ENCODE measurements around the gene SEPTIN8.
A peak's percentile ranks its signal among the peaks of the same experiment; 100 is the strongest.

Gene SEPTIN8

DNA sequence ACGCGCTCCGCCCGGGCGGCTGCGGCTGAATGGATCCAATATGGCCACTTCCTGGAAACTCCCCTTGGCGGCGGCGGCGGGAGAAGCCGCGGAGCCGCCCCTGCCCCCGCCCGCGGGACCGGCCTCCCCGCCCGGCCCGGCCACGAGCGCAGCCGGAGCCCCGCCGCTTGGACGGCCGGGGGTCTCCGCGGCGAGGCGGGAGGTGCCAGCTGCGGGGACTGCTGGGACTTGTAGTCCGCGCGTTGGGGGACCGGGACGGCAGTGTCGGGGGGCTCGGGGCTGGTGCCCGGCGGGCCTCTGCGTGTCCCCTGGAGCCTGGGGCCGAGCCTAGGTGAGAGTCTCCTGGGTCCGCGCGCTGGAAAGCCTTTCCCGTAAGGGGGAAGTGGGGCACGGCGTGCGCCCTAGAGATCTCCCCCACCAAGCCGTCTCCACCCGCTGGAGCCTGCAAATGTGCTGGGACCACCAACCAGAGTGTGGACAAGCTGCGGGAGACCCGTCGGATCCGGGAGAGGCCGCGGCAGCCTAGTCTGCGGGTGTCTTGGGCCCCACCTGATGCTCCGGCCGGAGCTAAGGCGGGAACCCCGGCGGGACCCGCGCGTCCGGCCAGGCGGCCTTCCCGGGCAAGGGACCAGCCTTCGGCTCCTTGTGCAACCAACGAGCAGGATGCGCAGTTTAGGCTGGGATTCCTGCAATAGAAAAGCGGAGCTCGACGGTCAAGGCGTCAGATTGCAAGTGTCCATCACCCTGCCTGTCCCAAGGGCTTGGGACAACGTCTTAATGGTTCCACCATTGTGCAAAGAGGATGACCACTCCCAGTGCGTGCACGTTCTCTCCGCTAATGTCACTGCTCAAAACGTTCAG lies at the start of gene SEPTIN8:
TSS of gene SEPTIN8 (minus strand) at position 31 of the 861 bp plus-strand sequence. CDS start 102 bp downstream, outside the sequence.
- Histone ChIP-seq H3F3A (ENCODE audit: insufficient read depth) (no peaks in the 10 kb centered on the region), H3K4me3 (ENCODE audit: insufficient read depth, low read length, poor library complexity, severe bottlenecking) (no peak within 1 kb of the TSS), H4K20me1 (ENCODE audit: low read depth, low read length) (no peaks in the 10 kb centered on the region), H3K4me2 (ENCODE audit: low read depth, low read length, poor library complexity, severe bottlenecking) (peak within 1 kb of the TSS; percentile 28), H3K79me2 (ENCODE audit: insufficient read depth, low read length) (no peaks in the 10 kb centered on the region), H3K9ac (ENCODE audit: low read length) (no peak within 1 kb of the TSS; the same call in 1 of the 2 replicates), H3K27me3 (ENCODE audit: low read length) (no peaks in the 10 kb centered on the region), H3K9me2 (replicated peaks; ENCODE audit: insufficient read depth, low read length) (no peaks in the 10 kb centered on the region), H3K27ac (ENCODE audit: low read depth, low read length) (no peak within 1 kb of the TSS), H3K9me3 (ENCODE audit: insufficient read depth, low read length) (no peaks in the 10 kb centered on the region), H2AFZ (ENCODE audit: low read depth, low read length, severe bottlenecking) (no peak within 1 kb of the TSS), H3K36me3 (ENCODE audit: low read length) (no peaks in the 10 kb centered on the region)
- no peak for TF ChIP-seq EZH2phosphoT487 (conservative IDR thresholded peaks at IDR 0.05; ENCODE audit: low read length)
- TF ChIP-seq, protein P1, sequence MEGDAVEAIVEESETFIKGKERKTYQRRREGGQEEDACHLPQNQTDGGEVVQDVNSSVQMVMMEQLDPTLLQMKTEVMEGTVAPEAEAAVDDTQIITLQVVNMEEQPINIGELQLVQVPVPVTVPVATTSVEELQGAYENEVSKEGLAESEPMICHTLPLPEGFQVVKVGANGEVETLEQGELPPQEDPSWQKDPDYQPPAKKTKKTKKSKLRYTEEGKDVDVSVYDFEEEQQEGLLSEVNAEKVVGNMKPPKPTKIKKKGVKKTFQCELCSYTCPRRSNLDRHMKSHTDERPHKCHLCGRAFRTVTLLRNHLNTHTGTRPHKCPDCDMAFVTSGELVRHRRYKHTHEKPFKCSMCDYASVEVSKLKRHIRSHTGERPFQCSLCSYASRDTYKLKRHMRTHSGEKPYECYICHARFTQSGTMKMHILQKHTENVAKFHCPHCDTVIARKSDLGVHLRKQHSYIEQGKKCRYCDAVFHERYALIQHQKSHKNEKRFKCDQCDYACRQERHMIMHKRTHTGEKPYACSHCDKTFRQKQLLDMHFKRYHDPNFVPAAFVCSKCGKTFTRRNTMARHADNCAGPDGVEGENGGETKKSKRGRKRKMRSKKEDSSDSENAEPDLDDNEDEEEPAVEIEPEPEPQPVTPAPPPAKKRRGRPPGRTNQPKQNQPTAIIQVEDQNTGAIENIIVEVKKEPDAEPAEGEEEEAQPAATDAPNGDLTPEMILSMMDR (IDR thresholded peaks at IDR 0.05; ENCODE audit: insufficient read depth, low read length, poor library complexity, severe bottlenecking) = no peak

GRCh38 chr5:132826424-132827082 lies 49.5 kb upstream of the SEPTIN8 start:
- no peaks in the 10 kb centered on the region for H3F3A ChIP-seq (ENCODE audit: insufficient read depth)
- TF ChIP-seq EZH2phosphoT487 (conservative IDR thresholded peaks at IDR 0.05; ENCODE audit: low read length) = no peak
- TF ChIP-seq, protein P1 (IDR thresholded peaks at IDR 0.05; ENCODE audit: insufficient read depth, low read length, poor library complexity, severe bottlenecking) = no peak
- H3K9me3 ChIP-seq (ENCODE audit: insufficient read depth, low read length) = no peaks in the 10 kb centered on the region
- H3K9ac ChIP-seq (ENCODE audit: low read length) = no peak overlapping the region
- no peaks in the 10 kb centered on the region for H4K20me1 ChIP-seq (ENCODE audit: low read depth, low read length)
- no peak overlapping the region for H3K4me2 ChIP-seq (ENCODE audit: low read depth, low read length, poor library complexity, severe bottlenecking)
- no peak overlapping the region for H3K27ac ChIP-seq (ENCODE audit: low read depth, low read length)
- no peak overlapping the region for H2AFZ ChIP-seq (ENCODE audit: low read depth, low read length, severe bottlenecking)
- H3K4me3 ChIP-seq (ENCODE audit: insufficient read depth, low read length, poor library complexity, severe bottlenecking) = no peak overlapping the region
- H3K79me2 ChIP-seq (ENCODE audit: insufficient read depth, low read length) = no peaks in the 10 kb centered on the region
- H3K9me2 ChIP-seq (replicated peaks; ENCODE audit: insufficient read depth, low read length) = no peaks in the 10 kb centered on the region
- no peaks in the 10 kb centered on the region for H3K36me3 ChIP-seq (ENCODE audit: low read length)
- H3K27me3 ChIP-seq (ENCODE audit: low read length) = no peaks in the 10 kb centered on the region

- Histone ChIP-seq H3K9ac (ENCODE audit: low read length) (no peak overlapping the region), H3K4me3 (ENCODE audit: insufficient read depth, low read length, poor library complexity, severe bottlenecking) (no peak overlapping the region), H3K4me2 (ENCODE audit: low read depth, low read length, poor library complexity, severe bottlenecking) (no peak overlapping the region), H3K36me3 (ENCODE audit: low read length) (no peaks in the 10 kb centered on the region), H3K27ac (ENCODE audit: low read depth, low read length) (no peak overlapping the region), H4K20me1 (ENCODE audit: low read depth, low read length) (no peaks in the 10 kb centered on the region), H3K9me3 (ENCODE audit: insufficient read depth, low read length) (no peaks in the 10 kb centered on the region), H2AFZ (ENCODE audit: low read depth, low read length, severe bottlenecking) (no peak overlapping the region), H3K27me3 (ENCODE audit: low read length) (no peaks in the 10 kb centered on the region), H3K79me2 (ENCODE audit: insufficient read depth, low read length) (no peaks in the 10 kb centered on the region), H3F3A (ENCODE audit: insufficient read depth) (no peaks in the 10 kb centered on the region), H3K9me2 (replicated peaks; ENCODE audit: insufficient read depth, low read length) (no peaks in the 10 kb centered on the region)
- TF ChIP-seq EZH2phosphoT487 (conservative IDR thresholded peaks at IDR 0.05; ENCODE audit: low read length) = no peak
- TF ChIP-seq, protein P1 (IDR thresholded peaks at IDR 0.05; ENCODE audit: insufficient read depth, low read length, poor library complexity, severe bottlenecking) = no peak
Observed at GRCh38 chr5:132825834-132826391, 48.9 kb upstream of the SEPTIN8 start.
